Astrocyte (in vitro differentiated cells and primary cell): ENCODE measurements around the gene SCGB1D2. TPM values are rescaled to one million over a fixed set of nuclear protein-coding genes. Genes with fewer than 3 reads are reported as not detected.
A peak's percentile ranks its signal among the peaks of the same experiment; 100 is the strongest.

Experiments
- DNase-seq: peaks from one replicate; pipeline ENCODE4 v3.0.0-alpha.2; 2010; ENCODE audit warnings: low read depth
- FAIRE-seq: peaks from 2 replicates; lab custom pipeline; 2011; peaks lifted over from hg19 to GRCh38; lab: Jason Lieb, UNC
- H2AFZ ChIP-seq: 2 replicates; pipeline ENCODE4 v1.6.0; 2012; ENCODE audit warnings: low read depth, low read length, inconsistent platforms
- H3K27ac ChIP-seq: 2 replicates; pipeline ENCODE4 v1.5.1; 2011; ENCODE audit warnings: low read depth, low read length, inconsistent platforms
- H3K27me3 ChIP-seq: 2 replicates; pipeline ENCODE4 v1.6.0; 2011; ENCODE audit warnings: low read length, inconsistent platforms; ENCODE audit not compliant: insufficient read depth
- H3K36me3 ChIP-seq: 2 replicates; pipeline ENCODE4 v1.5.1; 2011; ENCODE audit warnings: low read length, inconsistent platforms; ENCODE audit not compliant: insufficient read depth
- H3K4me1 ChIP-seq: 2 replicates; pipeline ENCODE4 v1.5.1; 2011; ENCODE audit warnings: low read length, inconsistent platforms; ENCODE audit not compliant: insufficient read depth
- H3K4me2 ChIP-seq: 2 replicates; pipeline ENCODE4 v1.6.0; 2012; ENCODE audit warnings: low read length, inconsistent platforms
- H3K4me3 ChIP-seq: 2 replicates; pipeline ENCODE4 v1.5.1; 2011; ENCODE audit warnings: low read depth, mild to moderate bottlenecking, low read length, inconsistent platforms; ENCODE audit not compliant: insufficient read depth
- H3K79me2 ChIP-seq: 2 replicates; pipeline ENCODE4 v1.6.0; 2012; ENCODE audit warnings: mild to moderate bottlenecking, low read length, inconsistent platforms; ENCODE audit not compliant: insufficient read depth
- H3K9ac ChIP-seq: 2 replicates; pipeline ENCODE4 v1.6.0; 2012; ENCODE audit warnings: mild to moderate bottlenecking, low read length, inconsistent platforms
- H3K9me3 ChIP-seq: 2 replicates; pipeline ENCODE4 v1.5.1; 2012; ENCODE audit warnings: low read depth, mild to moderate bottlenecking, low read length, inconsistent platforms; ENCODE audit not compliant: insufficient read depth
- H4K20me1 ChIP-seq: 2 replicates; pipeline ENCODE4 v1.6.0; 2012; ENCODE audit warnings: low read length, inconsistent platforms; ENCODE audit not compliant: insufficient read depth
- H3K27ac Mint-ChIP-seq: one replicate; pipeline ENCODE4 v1.8.0; 2021; ENCODE audit warnings: mild to moderate bottlenecking, mixed read lengths; ENCODE audit not compliant: unreplicated experiment
- H3K27me3 Mint-ChIP-seq: one replicate; pipeline ENCODE4 v1.8.0; 2021; ENCODE audit warnings: low read depth, mixed read lengths; ENCODE audit not compliant: unreplicated experiment
- H3K36me3 Mint-ChIP-seq: one replicate; pipeline ENCODE4 v1.8.0; 2021; ENCODE audit warnings: low read depth, mixed read lengths; ENCODE audit not compliant: unreplicated experiment
- H3K4me1 Mint-ChIP-seq: one replicate; pipeline ENCODE4 v1.8.0; 2021; ENCODE audit warnings: low read depth, mixed read lengths; ENCODE audit not compliant: unreplicated experiment
- H3K4me3 Mint-ChIP-seq: one replicate; pipeline ENCODE4 v1.8.0; 2021; ENCODE audit warnings: mild to moderate bottlenecking, moderate library complexity, mixed read lengths; ENCODE audit not compliant: unreplicated experiment
- H3K9me3 Mint-ChIP-seq: one replicate; pipeline ENCODE4 v1.8.0; 2021; ENCODE audit warnings: mild to moderate bottlenecking, mixed read lengths; ENCODE audit not compliant: unreplicated experiment
- EZH2 ChIP-seq: IDR thresholded peaks from 2 replicates; pipeline ENCODE4 v1.6.1; 2012; ENCODE audit warnings: mild to moderate bottlenecking, low read length, inconsistent platforms; ENCODE audit not compliant: insufficient read depth
- total RNA-seq: library from RNA; stranded (reverse); gene quantifications from 2 replicates; pipeline ENCODE4 v1.2.1, GENCODE V29; 2021
- TF ChIP-seq, protein P1 (sequence below): IDR thresholded peaks from 2 replicates; pipeline ENCODE4 v1.5.1; 2011; ENCODE audit warnings: low read depth, mild to moderate bottlenecking, inconsistent platforms, low read length, moderate library complexity; ENCODE audit not compliant: insufficient read depth

SCGB1D2 gene
- total RNA-seq, 1 donor from 2014 or later = not detected

- FAIRE-seq (no peak), DNase-seq (no peak)
- Histone ChIP-seq H3K79me2 (no peaks in the 10 kb centered on the region), H2AFZ (no peak overlapping the region), H3K36me3 (no peaks in the 10 kb centered on the region), H3K27ac (no peak overlapping the region), H3K4me2 (no peak overlapping the region), H3K9me3 (no peaks in the 10 kb centered on the region), H3K4me3 (no peak overlapping the region), H4K20me1 (no peaks in the 10 kb centered on the region), H3K27me3 (no peaks in the 10 kb centered on the region), H3K4me1 (no peaks in the 10 kb centered on the region), H3K9ac (no peak overlapping the region)
- no peak overlapping the region for H3K4me3 Mint-ChIP-seq
- TF ChIP-seq, protein P1, sequence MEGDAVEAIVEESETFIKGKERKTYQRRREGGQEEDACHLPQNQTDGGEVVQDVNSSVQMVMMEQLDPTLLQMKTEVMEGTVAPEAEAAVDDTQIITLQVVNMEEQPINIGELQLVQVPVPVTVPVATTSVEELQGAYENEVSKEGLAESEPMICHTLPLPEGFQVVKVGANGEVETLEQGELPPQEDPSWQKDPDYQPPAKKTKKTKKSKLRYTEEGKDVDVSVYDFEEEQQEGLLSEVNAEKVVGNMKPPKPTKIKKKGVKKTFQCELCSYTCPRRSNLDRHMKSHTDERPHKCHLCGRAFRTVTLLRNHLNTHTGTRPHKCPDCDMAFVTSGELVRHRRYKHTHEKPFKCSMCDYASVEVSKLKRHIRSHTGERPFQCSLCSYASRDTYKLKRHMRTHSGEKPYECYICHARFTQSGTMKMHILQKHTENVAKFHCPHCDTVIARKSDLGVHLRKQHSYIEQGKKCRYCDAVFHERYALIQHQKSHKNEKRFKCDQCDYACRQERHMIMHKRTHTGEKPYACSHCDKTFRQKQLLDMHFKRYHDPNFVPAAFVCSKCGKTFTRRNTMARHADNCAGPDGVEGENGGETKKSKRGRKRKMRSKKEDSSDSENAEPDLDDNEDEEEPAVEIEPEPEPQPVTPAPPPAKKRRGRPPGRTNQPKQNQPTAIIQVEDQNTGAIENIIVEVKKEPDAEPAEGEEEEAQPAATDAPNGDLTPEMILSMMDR = no peak
- TF ChIP-seq EZH2 = no peak
- no peaks in the 10 kb centered on the region for H3K36me3 Mint-ChIP-seq
- H3K4me1 Mint-ChIP-seq = no peaks in the 10 kb centered on the region
- H3K27ac Mint-ChIP-seq = no peak overlapping the region
- peaks cover 19% of the 10 kb centered on the region for H3K27me3 Mint-ChIP-seq
- peaks cover 5% of the 10 kb centered on the region for H3K9me3 Mint-ChIP-seq
Measured at GRCh38 chr11:62208785-62209144, 33.3 kb upstream of the SCGB1D2 start.

DNA sequence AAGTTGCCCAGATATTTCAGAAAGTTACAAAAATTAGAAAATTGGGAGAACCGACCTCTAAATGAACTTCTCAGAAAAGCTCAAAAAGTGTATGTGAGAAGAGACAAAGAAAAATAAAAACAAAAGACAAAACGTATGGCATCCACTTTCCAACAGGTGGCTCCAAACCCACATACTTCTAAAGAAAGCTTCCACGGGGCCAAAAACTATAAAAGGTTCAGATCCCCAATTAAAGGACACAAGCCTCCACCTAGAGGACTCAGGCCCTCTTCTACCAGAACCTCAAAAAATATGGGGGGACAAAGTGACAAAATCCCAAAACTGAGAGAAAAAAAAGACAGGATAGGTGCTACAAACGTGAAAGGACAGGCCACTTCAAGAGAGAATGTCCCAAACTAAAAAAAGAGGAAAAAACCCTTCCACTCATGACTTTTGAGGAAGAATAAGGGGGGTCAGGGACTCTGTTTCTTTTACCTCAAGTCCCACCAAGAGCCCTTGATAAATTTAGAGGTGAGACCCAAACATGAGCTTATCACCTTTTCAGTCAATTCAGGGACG, 24.8 kb upstream of the SCGB1D2 start:
- no peak overlapping the region for H3K27ac Mint-ChIP-seq
- Histone ChIP-seq H4K20me1 (no peaks in the 10 kb centered on the region), H3K9me3 (no peaks in the 10 kb centered on the region), H3K9ac (no peak overlapping the region), H2AFZ (no peak overlapping the region), H3K36me3 (no peaks in the 10 kb centered on the region), H3K79me2 (no peaks in the 10 kb centered on the region), H3K4me3 (no peak overlapping the region), H3K4me2 (no peak overlapping the region), H3K27ac (no peak overlapping the region), H3K27me3 (peaks cover 3% of the 10 kb centered on the region), H3K4me1 (no peaks in the 10 kb centered on the region)
- TF ChIP-seq, protein P1 = peak; percentile 38
- TF ChIP-seq EZH2 = no peak
- no peaks in the 10 kb centered on the region for H3K36me3 Mint-ChIP-seq
- DNase-seq (no peak), FAIRE-seq (no peak)
- H3K27me3 Mint-ChIP-seq = peaks cover 2% of the 10 kb centered on the region
- no peaks in the 10 kb centered on the region for H3K4me1 Mint-ChIP-seq
- H3K9me3 Mint-ChIP-seq = peaks cover 5% of the 10 kb centered on the region
- H3K4me3 Mint-ChIP-seq = no peak overlapping the region

- Histone ChIP-seq H3K27me3 (no peaks in the 10 kb centered on the region), H3K9ac (no peak overlapping the region), H3K79me2 (no peaks in the 10 kb centered on the region), H3K36me3 (no peaks in the 10 kb centered on the region), H3K9me3 (peaks cover 9% of the 10 kb centered on the region), H3K4me3 (no peak overlapping the region), H3K4me2 (no peak overlapping the region), H2AFZ (no peak overlapping the region), H4K20me1 (no peaks in the 10 kb centered on the region), H3K27ac (no peak overlapping the region), H3K4me1 (no peaks in the 10 kb centered on the region)
- DNase-seq (no peak), FAIRE-seq (no peak)
- TF ChIP-seq, protein P1 = no peak
- TF ChIP-seq EZH2 = no peak
- Mint-ChIP-seq H3K4me1 (no peaks in the 10 kb centered on the region), H3K27ac (no peak overlapping the region), H3K9me3 (peaks cover 15% of the 10 kb centered on the region), H3K27me3 (no peaks in the 10 kb centered on the region), H3K36me3 (no peaks in the 10 kb centered on the region), H3K4me3 (no peak overlapping the region)
Measured at GRCh38 chr11:62221498-62221897, 20.5 kb upstream of the SCGB1D2 start.
